NCI-H2196 (cell line): ENCODE data around the gene SNCA.

Experiments used
- DNase-seq: peaks from one replicate; lab custom pipeline; 2025; ENCODE audit not compliant: unreplicated experiment; lab: John Stamatoyannopoulos, UW

SNCA gene

DNA sequence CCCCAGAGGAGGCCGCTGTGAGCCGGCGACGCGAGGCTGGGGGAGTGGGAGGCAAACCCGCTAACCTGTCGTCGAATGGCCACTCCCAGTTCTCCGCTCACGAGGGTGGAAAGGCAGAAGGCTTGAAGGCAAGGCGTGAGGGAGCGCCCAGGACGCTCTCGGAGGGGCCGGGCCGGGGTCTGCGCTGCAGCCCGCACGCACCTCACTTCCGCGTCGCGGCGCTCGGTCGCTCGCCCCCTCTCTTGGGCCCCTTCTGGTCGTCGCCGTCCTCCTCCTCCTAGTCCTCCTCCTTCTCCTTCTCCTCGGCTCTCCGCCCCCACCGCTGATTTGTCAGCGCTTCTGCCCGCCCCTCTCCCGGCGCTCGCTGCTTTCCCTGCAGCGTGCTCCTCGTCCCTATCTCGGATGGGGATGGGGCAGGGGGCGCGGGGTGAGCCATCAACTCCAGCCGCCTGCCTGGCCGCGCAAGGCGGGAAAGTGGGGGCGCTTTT, at the start of gene SNCA:
Gene SNCA, minus strand, starts transcription at position 265 of the 488 bp plus-strand sequence. CDS start 1,494 bp downstream, outside the sequence.
- peak; percentile 47 for DNase-seq

DNA sequence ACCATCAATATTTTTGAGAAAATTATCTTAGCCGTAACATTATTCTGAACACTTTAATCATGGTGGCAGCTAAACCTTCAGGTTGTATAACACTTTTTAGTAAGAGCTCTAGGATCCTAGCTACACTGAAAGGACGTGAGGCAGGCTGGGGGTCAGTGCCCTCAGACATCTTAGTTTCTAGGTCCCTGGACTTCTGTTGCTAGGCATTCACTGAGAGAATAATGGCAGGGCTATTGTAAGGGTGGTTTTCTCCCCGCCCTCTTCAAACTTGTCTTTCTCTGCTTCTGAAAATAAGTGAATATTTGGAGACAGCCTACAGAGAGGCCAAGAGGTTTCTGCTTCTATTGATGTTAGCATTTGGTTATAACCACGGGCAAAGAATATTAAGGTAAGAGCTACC, 42.3 kb upstream of the SNCA start:
- DNase-seq = no peak

DNA sequence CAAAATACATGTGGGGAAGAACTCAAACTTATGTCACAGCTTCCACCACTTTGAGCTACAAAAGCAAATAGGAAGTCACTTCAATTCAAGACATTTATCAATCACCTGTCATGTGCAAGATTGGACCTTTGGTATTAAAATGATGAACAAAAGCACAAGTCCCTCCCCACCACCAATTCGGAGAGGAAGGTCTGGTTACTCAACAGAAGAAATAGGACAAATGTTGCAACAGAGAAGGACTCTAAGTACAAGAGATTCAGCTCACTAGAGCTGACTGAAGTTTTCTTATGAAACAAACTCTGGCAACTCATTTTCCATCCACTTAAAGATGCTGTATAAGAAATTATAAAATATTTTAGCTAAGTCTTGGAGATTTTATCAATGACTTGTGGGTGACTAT, 41.6 kb upstream of the SNCA start:
- no peak for DNase-seq

DNA sequence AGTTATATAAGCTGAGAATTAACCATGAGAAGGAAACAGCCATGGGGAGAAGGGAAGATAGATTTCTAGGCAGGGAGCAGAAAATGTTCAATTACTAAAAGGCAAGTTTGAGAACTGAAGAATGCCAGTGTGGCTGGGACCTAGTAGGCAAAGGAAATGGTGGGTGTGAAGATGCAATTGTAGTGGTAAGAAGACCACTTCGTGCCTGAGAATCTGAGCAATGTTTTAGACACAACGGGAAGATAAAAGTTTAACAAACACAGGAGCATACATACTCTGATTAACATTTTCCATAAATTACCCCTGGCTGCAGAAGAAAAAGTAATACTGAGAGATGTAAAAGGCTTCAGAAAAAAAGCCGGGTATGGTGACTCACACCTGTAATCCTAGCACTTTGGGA, 39.6 kb upstream of the SNCA start:
- DNase-seq = no peak

DNA sequence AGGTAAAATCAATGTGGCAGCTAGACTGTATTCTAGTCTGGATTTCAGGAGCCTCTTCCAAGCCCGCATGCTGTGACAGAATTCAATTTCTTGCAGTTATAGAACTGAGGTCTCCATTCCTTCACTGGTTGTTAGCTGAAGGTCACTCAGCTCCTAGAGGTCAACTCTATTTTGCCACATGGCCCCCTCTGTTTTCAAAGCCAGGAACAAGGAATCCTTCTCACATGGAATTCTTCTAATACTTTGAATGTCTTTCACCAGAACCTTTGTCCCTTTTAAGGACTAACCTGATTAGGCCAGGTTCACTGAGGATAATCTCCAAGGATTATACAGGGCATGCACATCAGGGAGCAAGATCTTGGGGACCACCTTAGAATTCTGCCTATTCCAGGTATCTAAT, 34.2 kb upstream of the SNCA start:
- no peak for DNase-seq

DNA sequence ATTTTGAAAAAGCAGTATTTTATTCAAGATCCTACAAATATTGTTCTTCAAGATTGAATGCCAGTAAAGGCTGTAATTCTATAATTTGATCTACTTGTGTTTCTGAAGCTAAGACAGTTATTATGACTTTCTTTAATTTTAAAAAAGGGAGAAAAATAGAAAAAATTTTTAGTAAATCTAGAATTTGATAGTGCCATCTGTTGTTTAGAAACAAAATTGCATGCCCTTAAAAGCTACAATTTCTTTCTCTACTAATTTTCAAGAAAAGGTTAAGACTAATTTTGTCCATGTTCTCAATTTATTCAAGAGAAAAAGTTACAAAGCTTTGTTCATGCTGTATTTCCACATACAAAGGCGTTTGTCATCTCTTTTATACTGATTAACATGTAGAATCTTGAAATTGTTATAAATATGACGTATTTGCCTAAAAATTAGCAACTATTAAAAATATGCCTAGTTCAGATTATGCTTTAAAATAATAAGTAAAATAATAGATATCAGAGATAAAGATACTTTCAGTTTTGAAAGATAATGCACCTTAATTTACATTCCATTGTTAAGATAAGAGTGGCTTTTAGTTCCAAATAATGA, 32.1 kb upstream of the SNCA start:
- DNase-seq = no peak

DNA sequence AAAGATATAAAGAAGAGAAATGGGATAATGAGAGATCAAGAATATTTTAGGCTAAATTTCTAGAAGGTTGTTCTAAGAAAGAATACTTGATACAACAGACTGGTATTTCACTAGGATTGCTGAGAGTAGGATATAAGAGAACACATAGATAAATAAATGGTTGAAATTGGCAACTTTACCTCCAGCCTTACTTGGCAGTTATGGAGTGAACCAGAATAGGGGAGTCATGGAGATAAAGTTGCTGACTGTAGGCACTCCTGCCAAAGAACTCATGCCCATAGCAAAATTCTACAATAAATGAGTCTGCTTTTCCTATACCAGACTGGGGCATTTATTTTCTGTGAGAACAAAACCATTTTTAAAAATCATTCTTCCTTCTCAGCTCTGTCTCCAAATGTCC, 31.3 kb upstream of the SNCA start:
- DNase-seq = no peak

DNA sequence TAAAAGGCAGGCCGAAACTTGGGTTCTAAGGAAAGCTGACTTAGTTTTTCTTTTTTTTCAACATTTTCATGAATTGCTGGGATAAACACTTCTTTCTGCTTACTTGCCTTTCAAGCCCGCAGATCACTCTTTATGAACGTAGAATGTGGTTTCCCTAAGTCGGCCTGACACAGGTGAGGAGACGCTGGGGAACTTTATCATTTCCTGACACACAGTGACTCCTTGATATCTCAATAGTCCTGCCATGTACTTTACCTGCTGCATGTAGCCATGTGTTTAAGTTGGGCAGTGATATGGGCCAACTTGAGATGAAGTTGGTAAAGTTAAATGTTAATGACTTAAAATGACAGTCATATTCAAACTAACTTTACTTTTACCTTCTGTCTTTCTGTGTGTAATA, 26.6 kb upstream of the SNCA start:
- DNase-seq = no peak

DNA sequence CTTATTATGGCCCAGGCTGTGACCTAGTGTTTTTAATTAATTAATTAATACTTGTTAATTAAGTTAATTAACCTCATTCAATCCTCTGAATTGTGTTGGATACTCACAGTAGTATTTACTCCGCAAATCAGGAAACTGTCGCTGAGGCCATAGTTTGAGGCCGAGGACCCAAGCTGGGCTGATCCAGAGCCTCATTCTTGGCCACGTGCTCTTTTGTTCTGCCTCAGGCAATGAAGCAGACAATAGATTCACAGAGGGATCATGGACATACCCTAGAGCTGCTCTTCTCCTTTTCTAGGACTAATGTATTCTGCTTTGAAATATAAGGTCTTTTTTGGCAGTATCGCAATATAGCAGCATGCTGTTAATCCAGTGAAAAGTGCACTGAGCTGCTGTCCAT, 24.0 kb upstream of the SNCA start:
- no peak for DNase-seq

DNA sequence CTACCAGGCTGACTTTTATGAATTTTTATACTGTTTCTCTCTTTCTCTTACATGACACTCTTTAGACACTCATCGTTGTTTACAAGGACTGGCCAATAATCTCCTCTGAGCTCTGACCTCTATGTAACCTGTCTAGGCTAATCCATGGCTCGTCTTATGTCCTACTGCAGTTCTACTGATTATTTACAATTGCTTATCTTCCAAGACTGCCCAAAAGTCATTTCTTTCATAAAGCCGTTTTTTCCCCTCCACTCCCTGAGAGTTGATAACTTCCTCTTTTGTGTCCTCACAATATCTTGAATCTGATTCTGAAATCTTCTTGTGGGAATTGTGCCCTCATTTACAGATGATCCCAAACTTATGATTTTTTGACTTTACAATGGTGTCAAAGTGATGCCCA, 18.3 kb upstream of the SNCA start:
- DNase-seq = no peak

DNA sequence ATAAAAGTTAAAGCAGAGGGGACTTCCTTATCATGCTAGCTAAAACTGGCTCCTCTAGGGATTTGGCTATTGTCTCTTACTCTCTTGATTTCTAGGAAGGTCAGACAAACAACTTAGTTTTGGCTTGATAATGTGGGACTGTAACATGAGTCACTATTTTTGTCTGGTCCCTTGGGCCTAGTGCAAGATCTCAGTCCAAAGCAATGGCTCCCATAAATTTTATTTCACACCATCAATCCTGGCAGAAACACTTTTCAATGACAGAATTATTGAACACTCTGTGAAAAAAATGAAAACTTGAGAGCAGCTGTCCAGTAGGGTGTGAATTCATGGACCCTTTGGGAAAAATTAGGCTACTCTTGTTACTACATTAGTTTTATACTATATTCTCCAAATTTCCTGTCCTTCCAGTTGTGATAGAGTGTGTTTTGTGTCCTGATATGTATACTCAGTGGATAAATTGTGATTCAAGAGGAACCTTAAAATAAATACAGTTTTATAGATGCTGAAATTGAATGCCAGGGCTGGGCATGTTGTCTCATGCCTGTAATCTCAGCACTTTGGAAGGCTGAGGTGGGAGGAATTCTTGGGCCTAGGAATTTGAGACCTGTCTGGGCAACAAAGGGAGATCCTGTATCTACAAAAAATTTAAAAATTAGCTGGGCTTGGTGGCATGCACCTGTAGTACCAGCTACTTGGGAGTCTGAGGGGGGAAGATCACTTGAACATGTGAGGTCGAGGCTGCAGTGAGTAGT, 10.8 kb upstream of the SNCA start:
- DNase-seq = no peak

DNA sequence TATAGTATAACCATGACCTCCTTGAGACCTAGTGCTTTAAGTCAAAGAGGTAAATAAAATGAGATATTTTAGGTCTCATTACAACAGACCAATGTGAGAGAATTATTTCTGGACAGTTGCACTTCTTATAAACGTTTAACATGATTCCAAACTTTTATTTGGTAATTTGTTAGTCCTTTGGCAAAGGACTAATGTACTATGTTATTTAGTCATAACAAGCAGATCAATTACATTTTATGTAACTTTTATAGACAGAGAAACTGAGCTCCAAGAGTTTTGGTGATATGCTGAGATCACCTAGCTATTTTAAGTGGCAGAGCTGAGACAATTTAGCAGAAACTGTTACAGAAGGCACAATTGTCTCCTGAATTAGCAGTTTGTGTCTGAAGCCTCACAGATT, 2.6 kb upstream of the SNCA start:
- no peak for DNase-seq

DNA sequence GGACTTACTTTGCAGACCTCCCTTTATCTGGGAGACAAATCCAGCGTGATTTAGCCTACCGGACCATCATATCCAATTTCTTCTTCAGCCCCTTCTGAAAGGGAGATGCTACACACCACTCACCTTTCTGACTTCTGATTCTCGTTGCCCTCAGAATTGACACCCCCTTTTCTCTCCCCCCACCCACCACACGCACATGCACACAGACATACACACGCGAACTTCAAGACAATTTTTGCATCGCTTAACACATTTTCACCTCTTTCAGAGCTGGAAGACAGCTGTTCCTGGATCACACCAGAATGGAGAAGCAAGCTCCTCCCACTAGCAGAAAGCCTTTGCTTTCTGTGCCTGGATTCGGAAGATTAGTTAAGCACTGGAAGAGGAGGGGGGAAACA, 1.0 kb upstream of the SNCA start:
- no peak for DNase-seq

DNA sequence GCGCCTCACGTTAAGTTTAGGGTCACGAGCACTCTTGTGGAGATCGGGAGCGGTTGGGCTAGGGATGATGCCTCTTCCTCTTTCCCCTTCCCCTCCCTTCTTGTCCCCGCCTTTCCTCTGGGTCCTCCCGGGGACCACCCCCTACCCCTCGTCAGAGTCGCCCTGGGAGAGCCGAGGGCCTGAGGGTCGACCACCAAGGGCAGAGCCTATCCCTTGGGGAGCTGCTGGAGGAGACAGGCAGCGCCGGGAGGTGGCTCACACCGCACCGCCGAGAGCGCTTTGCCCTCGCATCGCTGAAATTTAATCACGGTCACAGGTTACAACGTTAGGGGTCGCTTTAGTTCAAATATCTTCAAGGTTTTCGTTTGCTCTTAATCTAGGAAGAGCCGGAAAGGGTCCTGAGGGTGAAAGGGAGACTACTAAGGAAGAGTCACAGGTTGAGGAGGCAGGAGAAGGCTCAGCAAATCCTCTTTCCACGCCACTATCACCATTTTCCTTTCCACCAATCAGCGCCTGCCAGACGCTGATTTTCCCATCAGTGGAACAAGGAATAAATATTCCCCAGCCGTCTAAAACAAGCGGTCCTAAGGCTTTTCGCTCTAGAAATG, 528 bp upstream of the SNCA start:
- DNase-seq = peak; percentile 36

DNA sequence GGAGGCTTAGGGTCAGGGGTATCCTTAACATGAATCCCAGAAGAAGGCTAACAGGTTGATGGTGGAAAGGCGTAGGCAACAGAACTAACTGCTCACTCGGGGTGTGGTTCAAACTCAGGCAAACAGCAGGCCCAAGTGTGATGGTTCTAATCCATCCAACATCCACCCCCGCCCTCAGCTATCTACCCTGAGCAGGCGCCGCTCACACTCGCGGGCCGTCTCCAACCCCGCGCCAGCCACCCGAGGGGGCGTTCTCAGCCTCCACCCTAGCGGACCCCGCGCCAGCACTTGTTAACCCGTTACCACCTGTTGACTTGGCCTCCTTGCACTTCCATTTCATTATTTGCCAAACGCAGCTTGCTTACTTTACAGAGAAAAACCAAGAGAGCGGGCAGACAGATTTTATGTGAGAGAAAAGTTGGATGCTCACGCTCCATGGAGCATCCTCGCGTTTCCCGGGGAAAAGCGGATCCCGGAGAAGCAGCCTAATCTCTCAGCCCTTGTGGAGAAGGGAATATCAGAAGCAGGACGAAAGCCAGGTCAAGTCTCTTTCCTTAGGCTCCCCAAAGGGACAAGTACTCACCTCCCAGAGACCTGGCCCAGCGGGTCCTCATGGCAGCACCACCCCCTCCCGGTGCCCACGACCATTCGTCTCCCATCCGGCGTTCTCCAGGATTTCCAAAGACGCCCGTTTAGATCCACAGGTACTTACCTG, 773 bp downstream of the SNCA start:
- no peak for DNase-seq

DNA sequence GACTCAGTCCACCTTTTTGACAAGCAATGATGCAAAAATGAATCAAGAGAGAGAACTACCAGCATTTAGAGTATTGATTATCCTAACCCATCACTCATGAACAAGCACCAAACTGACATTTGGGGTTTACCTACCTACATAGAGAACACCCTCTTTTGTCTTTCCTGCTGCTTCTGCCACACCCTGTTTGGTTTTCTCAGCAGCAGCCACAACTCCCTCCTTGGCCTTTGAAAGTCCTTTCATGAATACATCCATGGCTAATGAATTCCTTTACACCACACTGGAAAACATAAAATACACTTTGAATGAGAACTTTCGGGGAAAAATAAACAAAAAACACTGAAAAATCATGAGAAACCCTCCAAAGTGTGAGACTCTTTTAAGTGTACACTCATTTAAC, 1.5 kb downstream of the SNCA start:
- no peak for DNase-seq

DNA sequence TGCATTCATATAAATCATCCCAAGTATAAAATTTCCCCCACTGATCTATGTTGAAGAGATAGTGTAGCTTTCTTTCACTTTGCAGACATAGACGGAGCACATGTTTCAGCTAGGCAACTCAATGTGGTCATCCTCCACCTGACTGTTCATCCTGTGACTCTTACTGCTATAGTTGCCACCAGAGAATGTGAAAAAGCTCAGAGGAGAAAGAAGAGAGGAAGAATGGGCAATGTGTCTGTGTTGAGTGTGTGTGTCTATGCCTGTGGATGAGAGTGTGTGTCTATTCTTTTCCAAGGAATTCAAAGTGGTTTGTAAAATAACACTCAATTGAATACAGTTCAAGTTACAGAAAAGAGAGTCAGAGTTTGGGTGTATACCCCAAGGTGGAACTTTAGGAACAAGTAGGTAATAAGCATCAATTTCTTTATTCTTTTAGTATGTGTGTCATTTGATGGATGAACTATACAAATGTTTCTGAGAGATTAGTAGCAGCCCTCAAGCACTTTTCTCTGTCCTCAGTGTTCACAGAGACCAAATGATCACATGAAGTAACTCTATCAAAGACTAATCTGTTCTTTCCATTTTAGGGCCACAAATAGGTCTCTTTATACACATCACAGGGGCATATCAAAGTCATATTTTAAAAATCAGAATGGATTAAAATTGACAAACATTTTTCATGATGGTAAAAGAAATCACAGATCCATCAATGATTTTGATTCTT, 2.3 kb downstream of the SNCA start:
- no peak for DNase-seq

DNA sequence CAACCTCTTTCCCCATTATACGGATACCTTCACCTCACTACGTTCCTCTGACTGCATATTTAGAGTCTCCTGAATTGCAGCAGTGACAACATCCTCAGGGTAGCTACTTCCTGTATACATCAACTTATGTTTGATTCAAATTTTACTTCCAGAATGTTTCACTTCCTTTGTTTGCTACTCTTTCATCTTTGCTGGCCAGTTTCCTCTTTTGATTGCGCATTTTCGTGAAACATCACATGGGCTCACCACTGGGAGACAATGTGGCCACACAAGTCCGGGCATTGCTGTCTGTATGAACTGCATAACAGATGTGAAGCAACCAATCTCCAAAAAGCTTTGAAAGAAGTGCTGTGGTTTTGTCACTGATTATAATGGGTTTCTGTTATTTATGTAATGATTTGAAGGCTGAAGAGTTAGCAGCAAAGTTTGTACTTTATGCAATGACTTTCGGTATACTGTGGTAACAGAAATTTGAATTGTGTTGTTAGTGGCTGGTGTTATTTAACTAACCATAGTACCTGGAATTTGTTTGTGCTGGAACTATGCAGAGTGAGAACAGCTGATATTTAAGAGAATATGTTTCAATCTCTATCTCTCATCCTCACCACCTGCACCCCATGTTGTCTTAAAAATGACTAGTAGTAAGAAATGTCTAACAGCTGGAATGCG, 7.4 kb downstream of the SNCA start:
- no peak for DNase-seq

DNA sequence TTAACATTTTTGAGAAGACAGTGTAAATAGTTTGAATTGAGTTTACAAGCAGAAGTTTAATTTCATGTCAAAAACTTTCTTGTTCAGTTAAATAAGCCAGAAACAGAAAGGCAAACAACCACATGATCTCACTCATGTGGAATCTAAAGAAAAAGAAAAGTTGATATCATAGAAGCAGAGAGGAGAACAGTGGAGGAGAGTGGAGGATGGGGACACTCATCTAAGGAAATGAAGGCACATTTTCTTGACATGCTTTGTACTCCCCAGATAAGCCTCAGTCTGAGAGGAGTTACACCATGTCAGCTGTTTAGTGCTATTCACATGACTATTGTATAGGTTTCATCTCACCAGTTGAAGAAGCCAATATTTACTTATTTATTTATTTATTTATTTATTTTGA, 13.5 kb downstream of the SNCA start:
- DNase-seq = no peak

DNA sequence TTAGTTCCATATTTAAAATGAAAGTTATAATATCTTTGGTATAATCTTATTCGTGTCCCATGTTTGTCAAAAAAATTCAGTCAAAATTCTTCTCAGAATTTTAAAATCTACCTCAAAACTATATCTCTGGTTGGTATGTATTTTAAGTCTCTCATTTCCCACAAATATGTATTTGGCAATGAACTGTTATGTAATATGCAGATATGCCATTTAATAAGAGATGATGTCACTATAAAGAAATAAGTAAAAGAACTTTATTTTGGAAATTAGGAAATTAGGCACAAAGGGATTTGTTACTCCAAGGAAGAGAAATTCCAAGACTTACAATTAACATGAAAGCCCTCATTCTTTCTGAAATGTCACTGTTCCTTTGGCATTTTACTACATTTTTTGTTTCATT, 15.3 kb downstream of the SNCA start:
- no peak for DNase-seq

DNA sequence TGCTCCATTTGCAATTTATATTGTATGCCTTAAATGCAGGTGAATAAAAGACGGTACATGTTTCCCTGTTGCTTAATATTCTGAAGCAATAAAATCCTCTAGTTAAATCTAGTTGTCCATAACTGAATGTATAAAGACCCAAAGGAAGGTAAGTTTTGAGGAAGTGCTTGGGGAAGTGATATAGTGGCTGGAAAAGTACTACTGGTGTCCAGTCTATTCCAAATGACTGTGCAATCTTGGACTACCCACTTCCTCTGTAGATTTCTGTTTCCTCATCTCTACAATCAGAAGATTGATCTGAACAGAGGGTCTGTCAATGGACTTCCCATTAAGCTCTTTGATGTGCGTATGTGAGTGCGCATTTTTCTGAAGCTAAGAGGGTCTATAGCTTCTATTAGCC, 17.0 kb downstream of the SNCA start:
- no peak for DNase-seq
